ENCODE data around the gene SMURF1. TPM values are rescaled to one million over a fixed set of nuclear protein-coding genes. Genes with fewer than 3 reads are reported as not detected.

Gene SMURF1
- total and polyA plus RNA-seq, 2 experiments from 2014 or later, result 12.4 to 21.7 TPM

DNA sequence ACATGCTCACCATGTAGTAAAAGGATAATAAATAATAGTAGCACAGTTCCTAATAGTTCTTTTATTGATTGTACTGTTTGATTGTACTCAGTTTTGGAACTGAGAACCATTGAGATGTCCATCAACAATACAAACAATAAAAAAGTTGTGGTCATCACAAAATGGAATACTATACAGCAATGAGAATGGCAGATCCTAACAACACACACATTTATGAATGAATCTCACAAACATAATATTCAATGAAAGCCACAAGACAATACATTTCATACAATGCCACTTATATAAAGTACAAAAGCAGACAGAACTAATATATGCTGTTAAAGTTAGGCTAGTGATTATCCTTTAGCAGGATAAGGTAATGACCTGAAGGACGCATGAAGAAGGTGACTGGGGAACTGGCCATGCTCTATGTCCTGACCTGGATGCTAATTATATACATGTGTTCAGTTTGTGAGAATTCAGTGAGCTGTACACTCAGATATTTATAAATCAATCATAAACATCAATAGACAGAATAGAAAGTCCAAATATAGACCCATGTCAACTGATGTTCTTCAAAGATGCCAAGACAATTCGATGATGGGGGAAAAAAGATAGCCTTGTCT, 70.0 kb downstream of the SMURF1 start:
- H3K27me3 ChIP-seq, result no peaks in the 10 kb centered on the region
- no peak overlapping the region for H3K4me3 ChIP-seq
- peaks cover 99% of the 10 kb centered on the region for H3K79me2 ChIP-seq
- peaks cover 34% of the 10 kb centered on the region for H4K20me1 ChIP-seq (ENCODE audit: insufficient read depth, poor library complexity, severe bottlenecking)
- no peak for DNase-seq (ENCODE audit: low spot score)
- H3K27ac ChIP-seq, result no peak overlapping the region
- no peaks in the 10 kb centered on the region for H3K4me1 ChIP-seq (ENCODE audit: insufficient read depth)
- H3K4me2 ChIP-seq, result no peak overlapping the region
- no peak for TF ChIP-seq EZH2phosphoT487 (IDR thresholded peaks at IDR 0.05; ENCODE audit: low read depth, severe bottlenecking, unreplicated experiment)
- no peak for TF ChIP-seq EZH2 (IDR thresholded peaks at IDR 0.05; ENCODE audit: borderline replicate concordance)
- TF ChIP-seq, protein P1, sequence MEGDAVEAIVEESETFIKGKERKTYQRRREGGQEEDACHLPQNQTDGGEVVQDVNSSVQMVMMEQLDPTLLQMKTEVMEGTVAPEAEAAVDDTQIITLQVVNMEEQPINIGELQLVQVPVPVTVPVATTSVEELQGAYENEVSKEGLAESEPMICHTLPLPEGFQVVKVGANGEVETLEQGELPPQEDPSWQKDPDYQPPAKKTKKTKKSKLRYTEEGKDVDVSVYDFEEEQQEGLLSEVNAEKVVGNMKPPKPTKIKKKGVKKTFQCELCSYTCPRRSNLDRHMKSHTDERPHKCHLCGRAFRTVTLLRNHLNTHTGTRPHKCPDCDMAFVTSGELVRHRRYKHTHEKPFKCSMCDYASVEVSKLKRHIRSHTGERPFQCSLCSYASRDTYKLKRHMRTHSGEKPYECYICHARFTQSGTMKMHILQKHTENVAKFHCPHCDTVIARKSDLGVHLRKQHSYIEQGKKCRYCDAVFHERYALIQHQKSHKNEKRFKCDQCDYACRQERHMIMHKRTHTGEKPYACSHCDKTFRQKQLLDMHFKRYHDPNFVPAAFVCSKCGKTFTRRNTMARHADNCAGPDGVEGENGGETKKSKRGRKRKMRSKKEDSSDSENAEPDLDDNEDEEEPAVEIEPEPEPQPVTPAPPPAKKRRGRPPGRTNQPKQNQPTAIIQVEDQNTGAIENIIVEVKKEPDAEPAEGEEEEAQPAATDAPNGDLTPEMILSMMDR (IDR thresholded peaks at IDR 0.05; ENCODE audit: poor library complexity), result no peak
- H3K9me2 ChIP-seq (replicated peaks; ENCODE audit: insufficient read depth), result no peaks in the 10 kb centered on the region
- H3K36me3 ChIP-seq (replicated peaks; ENCODE audit: insufficient read depth, low read depth), result no peaks in the 10 kb centered on the region
- no peaks in the 10 kb centered on the region for H3K9me3 ChIP-seq (ENCODE audit: low read depth)
- H2AFZ ChIP-seq, result no peak overlapping the region
- WGBS (ENCODE audit: low lambda C conversion rate, missing lambda C conversion rate), result 96% methylated on average over 2 of the region's 2 CpGs

DNA sequence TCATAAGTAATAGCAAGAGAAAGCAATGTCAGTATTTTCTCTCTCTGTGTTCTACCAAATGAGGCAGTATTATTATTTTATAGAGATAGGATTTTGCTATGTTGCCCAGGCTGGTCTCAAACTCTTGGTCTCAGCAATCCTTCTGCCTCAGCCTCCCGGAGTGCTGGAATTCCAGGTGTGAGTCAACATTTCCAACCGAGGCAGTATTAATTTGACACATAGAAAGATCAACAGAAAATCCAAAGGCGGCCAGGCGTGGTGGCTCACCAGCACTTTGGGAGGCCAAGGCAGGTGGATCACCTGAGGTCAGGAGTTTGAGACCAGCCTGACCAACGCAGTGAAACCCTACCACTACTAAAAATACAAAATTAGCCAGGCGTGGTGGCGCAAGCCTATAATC, 71.8 kb downstream of the SMURF1 start:
- Histone ChIP-seq H3K4me2 (no peak overlapping the region), H4K20me1 (ENCODE audit: insufficient read depth, poor library complexity, severe bottlenecking) (peaks cover 31% of the 10 kb centered on the region), H2AFZ (no peak overlapping the region), H3K36me3 (replicated peaks; ENCODE audit: insufficient read depth, low read depth) (no peaks in the 10 kb centered on the region), H3K79me2 (peaks cover 99% of the 10 kb centered on the region), H3K4me1 (ENCODE audit: insufficient read depth) (no peaks in the 10 kb centered on the region), H3K27me3 (no peaks in the 10 kb centered on the region), H3K4me3 (no peak overlapping the region), H3K9me2 (replicated peaks; ENCODE audit: insufficient read depth) (no peaks in the 10 kb centered on the region), H3K9me3 (ENCODE audit: low read depth) (no peaks in the 10 kb centered on the region), H3K27ac (no peak overlapping the region)
- 90% methylated on average over 7 of the region's 7 CpGs for WGBS (ENCODE audit: low lambda C conversion rate, missing lambda C conversion rate)
- DNase-seq (ENCODE audit: low spot score), result no peak
- no peak for TF ChIP-seq EZH2 (IDR thresholded peaks at IDR 0.05; ENCODE audit: borderline replicate concordance)
- no peak for TF ChIP-seq EZH2phosphoT487 (IDR thresholded peaks at IDR 0.05; ENCODE audit: low read depth, severe bottlenecking, unreplicated experiment)

DNA sequence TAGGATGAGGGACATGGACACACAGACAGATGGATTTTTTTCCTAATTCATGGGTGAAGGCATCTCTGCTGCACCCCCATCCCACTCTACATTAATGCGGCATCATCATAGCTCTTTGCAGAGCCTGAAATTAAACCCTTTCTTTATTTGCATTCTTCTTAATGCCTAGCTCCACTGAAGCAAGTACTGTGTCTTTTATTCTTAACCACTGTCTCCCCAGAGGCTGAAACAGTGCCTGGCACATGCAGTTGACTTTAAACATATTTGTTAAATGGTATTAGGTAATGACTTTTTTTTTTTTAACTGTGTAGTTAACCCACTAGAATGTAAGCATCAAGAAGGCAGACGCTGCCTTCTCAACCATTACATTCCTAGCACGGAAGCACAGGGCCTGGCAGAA, 73.5 kb downstream of the SMURF1 start:
- no peaks in the 10 kb centered on the region for H3K4me1 ChIP-seq (ENCODE audit: insufficient read depth)
- H2AFZ ChIP-seq, result no peak overlapping the region
- no peaks in the 10 kb centered on the region for H3K9me3 ChIP-seq (ENCODE audit: low read depth)
- no peak for TF ChIP-seq EZH2 (IDR thresholded peaks at IDR 0.05; ENCODE audit: borderline replicate concordance)
- TF ChIP-seq EZH2phosphoT487 (IDR thresholded peaks at IDR 0.05; ENCODE audit: low read depth, severe bottlenecking, unreplicated experiment), result no peak
- TF ChIP-seq, protein P1 (IDR thresholded peaks at IDR 0.05; ENCODE audit: poor library complexity), result no peak
- peaks cover 37% of the 10 kb centered on the region for H4K20me1 ChIP-seq (ENCODE audit: insufficient read depth, poor library complexity, severe bottlenecking)
- H3K4me3 ChIP-seq, result no peak overlapping the region
- peaks cover 99% of the 10 kb centered on the region for H3K79me2 ChIP-seq
- H3K9me2 ChIP-seq (replicated peaks; ENCODE audit: insufficient read depth), result no peaks in the 10 kb centered on the region
- WGBS (ENCODE audit: low lambda C conversion rate, missing lambda C conversion rate), result 90% methylated on average over 3 of the region's 3 CpGs
- H3K36me3 ChIP-seq (replicated peaks; ENCODE audit: insufficient read depth, low read depth), result no peaks in the 10 kb centered on the region
- no peak for DNase-seq (ENCODE audit: low spot score)
- H3K4me2 ChIP-seq, result no peak overlapping the region
- H3K27ac ChIP-seq, result no peak overlapping the region
- H3K27me3 ChIP-seq, result no peaks in the 10 kb centered on the region

DNA sequence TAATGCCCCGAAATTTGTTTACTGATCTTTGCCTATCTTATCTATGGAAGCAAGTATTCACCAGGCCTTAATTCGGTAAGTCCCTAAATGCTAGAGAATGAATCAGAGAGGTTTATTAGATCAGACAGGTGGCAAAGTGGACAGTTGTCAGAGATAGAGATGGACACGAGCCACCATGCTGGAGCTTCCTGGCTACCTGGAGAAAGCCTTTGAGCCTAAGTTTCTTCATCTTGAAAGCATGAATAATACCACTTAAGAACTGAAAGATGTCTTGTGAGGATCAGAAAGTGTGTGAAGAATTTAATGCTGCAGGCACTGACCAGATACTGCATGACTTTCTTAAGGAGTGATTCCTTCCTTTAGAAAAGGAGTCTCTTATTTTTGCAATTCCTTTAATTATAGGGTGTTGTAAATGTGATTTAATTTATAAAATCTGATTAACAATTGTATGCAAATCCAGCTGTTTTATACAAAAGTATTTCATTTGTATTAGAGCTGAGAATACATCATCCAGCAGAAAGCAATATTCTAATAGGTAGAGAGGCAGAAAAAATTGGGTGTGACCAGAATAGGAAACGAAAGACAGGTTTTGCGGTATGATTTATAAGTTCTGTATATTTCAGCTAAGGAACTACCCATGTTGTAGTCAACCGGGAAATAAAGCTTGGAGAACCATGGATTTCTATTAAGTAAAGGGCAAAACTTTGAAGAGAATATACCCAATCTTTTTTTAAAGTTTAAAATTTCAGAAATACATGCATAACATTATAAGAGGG, 82.7 kb downstream of the SMURF1 start:
- Histone ChIP-seq H3K27ac (no peak overlapping the region), H3K9me2 (replicated peaks; ENCODE audit: insufficient read depth) (no peaks in the 10 kb centered on the region), H3K9me3 (ENCODE audit: low read depth) (no peaks in the 10 kb centered on the region), H3K36me3 (replicated peaks; ENCODE audit: insufficient read depth, low read depth) (no peaks in the 10 kb centered on the region), H4K20me1 (ENCODE audit: insufficient read depth, poor library complexity, severe bottlenecking) (peaks cover 11% of the 10 kb centered on the region), H3K27me3 (no peaks in the 10 kb centered on the region), H3K4me1 (ENCODE audit: insufficient read depth) (no peaks in the 10 kb centered on the region), H3K79me2 (peaks cover 47% of the 10 kb centered on the region), H3K4me2 (no peak overlapping the region), H2AFZ (no peak overlapping the region), H3K4me3 (no peak overlapping the region)
- TF ChIP-seq EZH2phosphoT487 (IDR thresholded peaks at IDR 0.05; ENCODE audit: low read depth, severe bottlenecking, unreplicated experiment) (no peak), EZH2 (IDR thresholded peaks at IDR 0.05; ENCODE audit: borderline replicate concordance) (no peak)
- TF ChIP-seq, protein P1 (IDR thresholded peaks at IDR 0.05; ENCODE audit: poor library complexity), result no peak
- WGBS (ENCODE audit: low lambda C conversion rate, missing lambda C conversion rate), result 79% methylated on average over 6 of the region's 6 CpGs
- DNase-seq (ENCODE audit: low spot score), result no peak

Measured in hepatocyte (in vitro differentiated cells).